Endodermal cell (in vitro differentiated cells): Measurements from ENCODE around the gene SLC2A6. TPM values are rescaled to one million over a fixed set of nuclear protein-coding genes. Genes with fewer than 3 reads are reported as not detected.

ENCODE experiments used
- DNase-seq: peaks from one replicate; pipeline ENCODE4 v3.0.0-alpha.2; 2017
- H3K27ac ChIP-seq: 2 replicates; pipeline ENCODE4 v1.5.1; 2013; ENCODE audit warnings: mild to moderate bottlenecking, low read depth, low read length, moderate library complexity
- H3K27me3 ChIP-seq: 2 replicates; pipeline ENCODE4 v1.6.1; 2013; ENCODE audit warnings: mild to moderate bottlenecking, low read length, moderate library complexity; ENCODE audit not compliant: insufficient read depth, control insufficient read depth, poor library complexity, severe bottlenecking
- H3K36me3 ChIP-seq: 2 replicates; pipeline ENCODE4 v1.7.0; 2013; ENCODE audit warnings: mild to moderate bottlenecking, low read length, moderate library complexity; ENCODE audit not compliant: control insufficient read depth, insufficient read depth
- H3K4me1 ChIP-seq: one replicate; pipeline ENCODE4 v1.7.0; 2013; ENCODE audit warnings: low read length; ENCODE audit not compliant: control insufficient read depth, insufficient read depth
- H3K4me3 ChIP-seq: 2 replicates; pipeline ENCODE4 v1.5.1; 2013; ENCODE audit warnings: mild to moderate bottlenecking, low read length, moderate library complexity
- H3K9ac ChIP-seq: 2 replicates; pipeline ENCODE4 v1.6.1; 2013; ENCODE audit warnings: mild to moderate bottlenecking, low read length, moderate library complexity; ENCODE audit not compliant: poor library complexity, severe bottlenecking; ENCODE audit errors: extremely low read depth
- H3K9me3 ChIP-seq: 2 replicates; pipeline ENCODE4 v1.6.1; 2013; ENCODE audit warnings: mild to moderate bottlenecking, low read length, moderate library complexity; ENCODE audit not compliant: control insufficient read depth
- H3K27ac Mint-ChIP-seq: 2 replicates; pipeline ENCODE4 v1.8.0; 2020; ENCODE audit warnings: mixed read lengths
- H3K27me3 Mint-ChIP-seq: 2 replicates; pipeline ENCODE4 v1.8.0; 2021; ENCODE audit warnings: mild to moderate bottlenecking, mixed read lengths; ENCODE audit not compliant: insufficient read depth
- H3K36me3 Mint-ChIP-seq: 2 replicates; pipeline ENCODE4 v1.8.0; 2020; ENCODE audit warnings: low read depth, mixed read lengths
- H3K4me1 Mint-ChIP-seq: 2 replicates; pipeline ENCODE4 v1.8.0; 2020; ENCODE audit warnings: mixed read lengths
- H3K4me3 Mint-ChIP-seq: 2 replicates; pipeline ENCODE4 v1.8.0; 2020; ENCODE audit warnings: mild to moderate bottlenecking, moderate library complexity, mixed read lengths
- H3K9me3 Mint-ChIP-seq: 2 replicates; pipeline ENCODE4 v1.8.0; 2020; ENCODE audit warnings: mild to moderate bottlenecking, mixed read lengths
- WGBS, 2 experiments: methylation state at CpG; one replicate each; pipeline versions ENCODE4 v1.1.5 to v1.1.7; 2013; ENCODE audit warnings: missing lambda C conversion rate in 2 of 2, mixed read lengths in 1 of 2; ENCODE audit not compliant: insufficient coverage in 1 of 2, insufficient read length in 1 of 2; 5-methylcytosine and 5-hydroxymethylcytosine counted together
- total RNA-seq, 2 donors: library from RNA; stranded (reverse); fragmentation: NEBNext Ultra II Directional in 1 of 2; extraction: Animal tissue kit (Norgen Biotek cat#: 25700) in 1 of 2; gene quantifications; 2 replicates in 1 of 2; 3 replicates in 1 of 2; pipeline ENCODE4 v1.2.1, GENCODE V29; 2021
- TF ChIP-seq, protein P1 (sequence below): fragments of 200-600 bp; sonication (generic); conservative IDR thresholded peaks from 2 replicates; pipeline ENCODE4 v1.5.0; 2021; ENCODE audit warnings: antibody characterized with exemption, mild to moderate bottlenecking

Gene SLC2A6
- total RNA-seq, 2 donors from 2014 or later: 11.6 to 17.7 TPM

- Histone ChIP-seq H3K27ac (no peak overlapping the region), H3K9ac (no peak overlapping the region), H3K4me3 (no peak overlapping the region), H3K4me1 (peaks cover 9% of the 10 kb centered on the region), H3K27me3 (peaks cover 7% of the 10 kb centered on the region), H3K36me3 (peaks cover 6% of the 10 kb centered on the region), H3K9me3 (no peaks in the 10 kb centered on the region)
- peaks cover 5% of the 10 kb centered on the region for H3K27me3 Mint-ChIP-seq
- no peak overlapping the region for H3K27ac Mint-ChIP-seq
- DNase-seq: no peak
- H3K9me3 Mint-ChIP-seq: no peaks in the 10 kb centered on the region
- H3K4me3 Mint-ChIP-seq: no peak overlapping the region
- TF ChIP-seq, protein P1, sequence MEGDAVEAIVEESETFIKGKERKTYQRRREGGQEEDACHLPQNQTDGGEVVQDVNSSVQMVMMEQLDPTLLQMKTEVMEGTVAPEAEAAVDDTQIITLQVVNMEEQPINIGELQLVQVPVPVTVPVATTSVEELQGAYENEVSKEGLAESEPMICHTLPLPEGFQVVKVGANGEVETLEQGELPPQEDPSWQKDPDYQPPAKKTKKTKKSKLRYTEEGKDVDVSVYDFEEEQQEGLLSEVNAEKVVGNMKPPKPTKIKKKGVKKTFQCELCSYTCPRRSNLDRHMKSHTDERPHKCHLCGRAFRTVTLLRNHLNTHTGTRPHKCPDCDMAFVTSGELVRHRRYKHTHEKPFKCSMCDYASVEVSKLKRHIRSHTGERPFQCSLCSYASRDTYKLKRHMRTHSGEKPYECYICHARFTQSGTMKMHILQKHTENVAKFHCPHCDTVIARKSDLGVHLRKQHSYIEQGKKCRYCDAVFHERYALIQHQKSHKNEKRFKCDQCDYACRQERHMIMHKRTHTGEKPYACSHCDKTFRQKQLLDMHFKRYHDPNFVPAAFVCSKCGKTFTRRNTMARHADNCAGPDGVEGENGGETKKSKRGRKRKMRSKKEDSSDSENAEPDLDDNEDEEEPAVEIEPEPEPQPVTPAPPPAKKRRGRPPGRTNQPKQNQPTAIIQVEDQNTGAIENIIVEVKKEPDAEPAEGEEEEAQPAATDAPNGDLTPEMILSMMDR: peak; percentile 26
- H3K36me3 Mint-ChIP-seq: peaks cover 10% of the 10 kb centered on the region
- peaks cover 3% of the 10 kb centered on the region for H3K4me1 Mint-ChIP-seq
- 94 to 96% methylated on average over 8 to 20 of the region's 20 CpGs for WGBS, 2 experiments
Measured at GRCh38 chr9:133474853-133475252, 4.0 kb downstream of the SLC2A6 start.

GRCh38 chr9:133474215-133474614 lies 4.7 kb downstream of the SLC2A6 start:
- Mint-ChIP-seq H3K4me3 (no peak overlapping the region), H3K36me3 (peaks cover 10% of the 10 kb centered on the region), H3K27ac (no peak overlapping the region), H3K27me3 (no peaks in the 10 kb centered on the region), H3K9me3 (no peaks in the 10 kb centered on the region), H3K4me1 (peaks cover 3% of the 10 kb centered on the region)
- Histone ChIP-seq H3K4me3 (no peak overlapping the region), H3K9me3 (no peaks in the 10 kb centered on the region), H3K9ac (no peak overlapping the region), H3K27me3 (peaks cover under 1% of the 10 kb centered on the region), H3K4me1 (peaks cover 9% of the 10 kb centered on the region), H3K27ac (no peak overlapping the region), H3K36me3 (peaks cover 6% of the 10 kb centered on the region)
- DNase-seq: no peak
- TF ChIP-seq, protein P1: no peak
- 87 to 98% methylated on average over 4 to 5 of the region's 5 CpGs for WGBS, 2 experiments

DNA sequence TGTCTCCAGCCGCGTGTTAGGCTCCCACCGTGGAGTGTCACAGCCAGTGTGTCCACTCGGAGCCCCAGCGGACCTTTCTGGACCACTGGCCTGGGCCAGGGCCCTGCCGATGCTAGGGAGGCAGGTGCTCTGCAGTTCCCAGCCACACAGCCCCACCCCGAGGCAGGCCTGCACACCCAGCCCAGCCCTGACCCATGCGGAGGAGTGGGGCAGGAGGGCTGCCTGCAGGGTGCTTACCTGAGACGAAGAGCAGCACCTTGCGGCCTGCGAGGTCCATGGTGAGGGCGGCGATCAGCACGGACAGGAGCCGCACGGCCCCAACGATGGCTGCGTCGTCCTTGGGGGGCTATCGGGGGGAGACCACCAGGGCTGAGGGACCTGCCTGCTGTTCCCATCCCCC lies 5.2 kb downstream of the SLC2A6 start:
- DNase-seq: no peak
- Mint-ChIP-seq H3K27ac (no peak overlapping the region), H3K27me3 (no peaks in the 10 kb centered on the region), H3K4me3 (no peak overlapping the region), H3K9me3 (no peaks in the 10 kb centered on the region), H3K4me1 (peaks cover 3% of the 10 kb centered on the region), H3K36me3 (peaks cover 10% of the 10 kb centered on the region)
- TF ChIP-seq, protein P1: no peak
- H3K27me3 ChIP-seq: no peaks in the 10 kb centered on the region
- H3K4me1 ChIP-seq: peaks cover 9% of the 10 kb centered on the region
- no peak overlapping the region for H3K9ac ChIP-seq
- peaks cover 6% of the 10 kb centered on the region for H3K36me3 ChIP-seq
- H3K4me3 ChIP-seq: no peak overlapping the region
- H3K27ac ChIP-seq: no peak overlapping the region
- H3K9me3 ChIP-seq: no peaks in the 10 kb centered on the region
- WGBS, 2 experiments: 83 to 92% methylated on average over 17 to 20 of the region's 20 CpGs
